HG02610 (cell line): Measurements from ENCODE around the gene BARHL1.

Experiments used
- ATAC-seq: cut with Tn5 transposase; IDR thresholded peaks from one replicate; pipeline ENCODE4 v1.9.1; 2021; ENCODE audit warnings: mild to moderate bottlenecking, moderate library complexity; ENCODE audit not compliant: unreplicated experiment

BARHL1 gene

DNA sequence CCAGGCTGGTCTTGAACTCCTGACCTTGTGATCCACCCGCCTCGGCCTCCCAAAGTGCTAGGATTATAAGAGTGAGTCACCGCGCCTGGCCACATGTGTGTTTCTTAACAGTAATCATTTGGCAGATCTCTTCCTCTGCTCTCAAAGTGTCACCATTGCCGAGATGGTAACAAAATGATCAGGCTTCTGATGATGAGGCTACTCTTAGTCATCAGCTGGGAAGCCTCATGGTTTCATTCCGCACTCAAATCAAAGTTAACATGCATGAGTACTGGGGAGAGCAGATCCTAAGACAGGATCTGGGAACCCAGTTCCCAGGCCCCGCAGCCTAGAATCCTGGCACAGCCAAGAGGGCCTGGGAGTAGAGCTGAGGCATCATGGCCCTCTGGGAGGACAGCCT lies 27.4 kb downstream of the BARHL1 start:
- ATAC-seq: no peak

DNA sequence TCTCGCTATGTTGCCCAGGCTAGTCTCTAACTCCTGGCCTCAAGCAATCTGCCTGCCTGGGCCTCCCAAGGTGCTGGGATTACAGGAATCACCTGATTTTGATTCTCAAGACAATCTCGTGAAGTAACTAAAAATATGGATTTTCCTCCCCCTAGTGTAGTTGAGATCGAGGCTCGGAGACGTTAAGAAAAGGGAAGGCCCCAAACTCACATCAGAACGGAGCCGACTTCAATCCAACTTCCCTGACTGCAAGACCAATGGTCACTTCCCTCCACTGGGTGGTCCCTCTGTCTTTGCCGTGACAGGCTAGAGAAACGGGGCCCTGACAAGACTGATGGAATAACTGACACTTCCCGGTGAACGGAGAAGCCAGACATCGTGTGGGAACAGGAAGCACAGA lies 28.3 kb downstream of the BARHL1 start:
- ATAC-seq: no peak

DNA sequence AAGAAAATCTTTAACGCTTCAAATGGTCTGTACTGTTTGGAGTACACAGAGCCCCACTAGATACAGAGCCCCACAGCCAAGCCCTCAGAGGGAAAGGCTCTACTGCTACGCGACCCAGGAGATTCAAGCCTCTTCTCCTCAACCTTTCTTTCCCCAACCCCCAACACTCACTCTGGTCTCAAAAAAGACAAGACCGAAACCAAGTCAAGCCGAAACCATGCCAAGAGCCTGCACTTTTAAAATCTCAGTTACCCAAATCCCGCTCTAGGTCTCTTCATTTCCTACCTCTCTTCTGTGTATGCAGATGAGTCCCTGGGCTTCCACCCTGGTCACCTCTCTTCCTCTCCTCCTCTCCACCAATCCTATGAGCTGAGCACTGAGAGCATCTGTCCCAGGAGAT lies 31.9 kb downstream of the BARHL1 start:
- ATAC-seq: no peak

DNA sequence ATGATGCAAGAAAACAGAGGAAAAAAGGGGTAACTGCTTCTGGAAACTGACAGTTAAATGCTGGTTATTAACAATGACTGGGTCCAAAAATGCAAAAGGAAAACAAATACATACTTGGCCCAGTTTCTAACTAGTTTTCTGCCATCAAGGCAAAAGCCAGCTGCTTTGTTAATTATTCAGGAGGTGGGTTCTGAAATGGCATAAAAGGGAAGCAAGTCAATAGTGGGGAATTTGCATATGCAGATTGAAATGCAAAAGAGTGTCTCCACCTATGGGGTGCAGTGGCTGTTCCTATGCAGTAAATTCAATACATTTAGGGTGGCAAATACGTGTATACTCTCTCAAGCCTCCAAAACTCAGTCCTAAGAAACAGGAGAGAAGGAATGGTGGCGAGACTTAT lies 33.4 kb downstream of the BARHL1 start:
- ATAC-seq: no peak

DNA sequence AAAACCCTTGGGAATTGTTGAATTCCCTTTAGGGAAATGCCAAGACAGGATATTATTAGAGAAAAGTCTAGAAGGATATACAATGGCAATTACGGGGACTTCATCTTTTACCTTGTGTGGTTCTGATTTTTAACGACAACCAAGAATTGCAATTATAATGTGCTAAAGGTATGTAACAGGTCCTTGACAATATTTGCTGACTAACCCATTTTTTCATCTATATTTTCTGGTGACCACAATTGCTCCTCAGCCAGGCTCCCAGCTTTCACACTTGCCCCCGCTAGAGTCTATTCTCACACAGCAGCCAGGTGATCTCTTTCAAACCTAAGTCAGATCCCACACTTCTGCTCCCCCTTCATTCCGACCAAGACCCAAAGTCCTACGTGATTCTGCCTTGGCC lies 34.3 kb downstream of the BARHL1 start:
- ATAC-seq: no peak

DNA sequence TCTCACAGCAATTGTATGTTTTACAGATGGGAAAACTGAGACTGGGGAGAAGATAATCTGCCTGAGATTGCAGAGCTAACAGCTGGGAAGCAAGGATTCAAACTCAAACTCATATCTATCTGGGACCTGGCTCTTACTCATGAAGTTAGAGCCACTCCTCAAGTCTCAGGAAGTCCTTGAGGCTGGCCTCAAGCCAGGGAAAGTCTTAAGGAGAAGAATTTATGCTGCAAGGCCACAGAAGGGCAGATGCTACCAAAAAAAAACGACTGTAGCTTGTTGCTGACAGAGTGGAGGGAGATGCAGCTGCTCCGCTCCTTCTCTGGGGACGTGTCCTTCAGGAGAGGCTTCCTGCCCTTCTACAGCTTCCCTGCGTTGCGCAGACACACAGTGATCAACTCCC lies 39.8 kb downstream of the BARHL1 start:
- ATAC-seq: no peak

DNA sequence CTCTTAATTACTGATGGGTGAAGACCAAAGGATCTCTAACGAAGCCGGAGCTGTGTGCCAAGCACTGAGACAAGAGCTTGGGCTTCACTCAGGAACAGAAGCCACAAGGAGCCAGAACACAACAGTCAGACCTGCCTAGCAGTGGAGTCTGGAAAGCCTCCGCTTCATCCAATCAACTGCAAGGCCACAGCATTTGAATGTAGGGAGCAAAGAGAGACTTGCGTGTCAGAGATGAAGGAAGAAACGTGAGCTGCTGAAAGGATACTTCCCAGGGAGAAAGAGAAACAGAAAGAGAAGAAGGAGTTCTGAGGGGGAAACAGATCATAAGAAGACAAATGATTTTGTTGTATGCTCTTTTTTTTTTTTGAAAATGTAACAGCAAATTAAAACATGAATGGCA lies 43.9 kb downstream of the BARHL1 start:
- no peak for ATAC-seq

DNA sequence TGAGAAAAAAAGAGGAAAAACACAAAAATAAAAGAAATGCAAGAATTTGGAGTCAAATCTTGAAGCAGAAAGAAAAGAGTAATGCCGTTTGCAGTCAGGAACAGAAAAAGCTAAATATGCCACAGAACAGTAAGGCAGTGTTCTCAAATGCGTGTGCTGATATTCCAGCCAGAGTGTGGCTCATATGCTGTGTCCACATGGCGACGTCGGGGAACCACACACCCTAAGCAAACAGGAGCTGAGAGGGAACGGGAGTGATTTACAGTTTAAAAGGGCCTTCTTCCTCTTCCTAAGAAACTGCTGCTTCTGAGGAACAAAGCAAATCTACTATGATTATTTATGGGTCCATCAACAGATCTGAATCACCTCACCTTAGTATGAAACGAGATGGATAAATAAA lies 44.7 kb downstream of the BARHL1 start:
- ATAC-seq: no peak

DNA sequence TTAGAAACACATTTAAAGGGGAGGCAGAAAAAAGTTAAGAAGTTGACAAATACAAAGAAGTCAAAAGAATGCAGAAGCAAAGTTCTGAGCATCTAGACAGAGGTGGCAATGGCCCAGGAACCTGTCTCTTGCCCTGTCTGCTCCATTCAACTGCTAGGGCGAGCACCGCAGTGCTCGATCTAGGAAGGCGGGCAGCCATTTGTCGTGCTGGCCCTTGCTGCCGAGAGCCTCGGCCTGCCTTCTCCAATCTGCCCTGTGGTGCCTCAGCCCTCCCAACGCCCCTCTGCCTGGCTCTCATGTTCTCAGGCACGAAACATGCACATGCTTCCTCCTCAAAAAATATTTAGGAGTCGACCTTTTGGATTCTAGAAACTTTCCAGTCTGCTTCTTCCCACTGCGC lies 45.2 kb downstream of the BARHL1 start:
- ATAC-seq: no peak

DNA sequence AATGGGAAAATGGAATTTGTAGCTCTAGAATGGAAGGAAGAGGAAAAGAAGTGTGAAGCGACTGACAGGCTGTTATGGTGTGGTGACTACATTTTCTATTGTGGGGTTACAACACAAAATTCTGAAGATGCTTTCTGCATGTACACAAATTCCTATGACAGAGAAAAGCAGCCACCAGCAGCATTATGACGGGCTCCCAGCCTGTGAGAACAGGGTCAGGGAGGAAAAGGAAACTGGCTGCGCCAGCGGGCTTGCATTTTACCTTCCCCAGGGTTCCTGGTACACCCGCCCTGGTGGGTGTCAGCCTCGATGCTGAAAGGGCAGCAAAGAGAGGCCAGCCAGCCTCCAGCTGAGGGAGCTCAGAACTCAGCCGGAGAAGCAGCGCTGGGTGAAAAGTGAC lies 46.3 kb downstream of the BARHL1 start:
- no peak for ATAC-seq

DNA sequence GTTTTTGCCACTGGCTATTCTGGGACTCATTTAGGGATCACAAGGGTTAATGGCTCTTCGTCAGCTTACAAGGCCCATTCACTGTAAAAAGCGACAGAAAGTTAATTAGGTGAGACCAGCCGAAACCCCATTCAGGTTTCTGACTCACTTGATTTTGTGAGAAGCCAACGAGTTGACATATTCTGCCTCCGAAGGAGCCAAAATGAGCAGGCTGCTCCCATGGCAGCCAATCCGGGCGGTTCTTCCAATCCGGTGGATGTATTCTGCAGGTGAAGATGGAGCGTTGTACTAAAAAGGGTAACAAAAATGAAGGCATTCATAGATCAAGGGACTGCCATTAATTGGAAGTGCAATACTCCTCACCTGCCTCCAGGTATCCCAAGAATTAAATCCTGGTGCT lies 47.7 kb downstream of the BARHL1 start:
- ATAC-seq: no peak

DNA sequence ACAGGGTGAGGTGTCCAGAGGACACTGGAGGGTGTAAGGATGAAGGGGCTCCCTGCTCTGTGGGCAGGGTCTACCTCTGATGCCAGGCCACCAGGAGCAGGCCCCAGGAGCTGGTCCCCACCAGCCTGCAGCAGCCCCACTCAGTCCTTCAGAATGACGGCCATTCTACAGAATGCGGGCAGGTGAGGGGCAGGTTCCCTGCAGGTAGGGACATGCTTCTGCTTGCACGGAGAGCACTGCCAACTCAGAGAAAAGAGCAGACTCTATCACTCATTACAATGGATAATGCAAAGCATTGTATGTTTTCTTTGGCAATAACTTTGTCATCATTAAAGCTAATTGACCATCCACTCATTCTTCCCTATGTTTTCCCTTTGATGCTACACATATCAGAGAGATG lies 48.4 kb downstream of the BARHL1 start:
- no peak for ATAC-seq

DNA sequence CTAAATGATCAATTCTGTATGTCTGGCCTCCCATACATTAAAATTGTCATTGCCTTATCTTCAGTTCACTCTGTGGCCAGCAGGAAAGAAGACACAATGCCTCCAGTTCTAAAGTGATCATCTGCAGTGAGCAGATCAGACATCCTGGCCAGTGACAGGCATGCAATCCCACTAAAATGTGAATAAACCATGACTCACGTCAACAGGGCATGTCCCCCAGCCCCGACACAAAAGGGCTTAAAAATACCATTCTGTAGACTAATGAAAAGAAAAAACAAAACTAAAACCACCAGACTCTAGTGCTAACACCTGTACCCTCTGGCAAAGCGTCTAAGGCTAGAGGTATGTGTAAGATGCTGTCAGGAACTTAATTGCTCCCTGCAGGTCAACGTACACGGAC lies 48.9 kb downstream of the BARHL1 start:
- no peak for ATAC-seq

DNA sequence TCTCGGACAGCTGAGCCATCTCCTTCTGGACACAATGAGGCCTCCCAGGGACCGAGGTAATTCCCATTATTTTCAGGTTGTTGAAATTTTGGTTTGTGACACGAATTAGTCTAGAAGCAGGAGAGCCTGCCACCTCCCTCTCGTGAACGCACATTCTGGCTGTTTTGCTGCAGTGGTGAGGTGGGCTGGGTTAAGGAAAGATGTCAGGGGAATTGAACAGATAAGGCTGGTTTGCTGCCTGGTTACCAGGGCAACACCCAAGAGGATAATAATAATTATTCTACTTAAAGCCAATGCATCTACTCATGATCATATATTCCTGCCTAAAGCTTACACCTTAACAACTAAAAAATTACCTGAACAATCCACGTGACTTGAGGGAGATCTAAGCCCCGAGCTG lies 49.3 kb downstream of the BARHL1 start:
- no peak for ATAC-seq

DNA sequence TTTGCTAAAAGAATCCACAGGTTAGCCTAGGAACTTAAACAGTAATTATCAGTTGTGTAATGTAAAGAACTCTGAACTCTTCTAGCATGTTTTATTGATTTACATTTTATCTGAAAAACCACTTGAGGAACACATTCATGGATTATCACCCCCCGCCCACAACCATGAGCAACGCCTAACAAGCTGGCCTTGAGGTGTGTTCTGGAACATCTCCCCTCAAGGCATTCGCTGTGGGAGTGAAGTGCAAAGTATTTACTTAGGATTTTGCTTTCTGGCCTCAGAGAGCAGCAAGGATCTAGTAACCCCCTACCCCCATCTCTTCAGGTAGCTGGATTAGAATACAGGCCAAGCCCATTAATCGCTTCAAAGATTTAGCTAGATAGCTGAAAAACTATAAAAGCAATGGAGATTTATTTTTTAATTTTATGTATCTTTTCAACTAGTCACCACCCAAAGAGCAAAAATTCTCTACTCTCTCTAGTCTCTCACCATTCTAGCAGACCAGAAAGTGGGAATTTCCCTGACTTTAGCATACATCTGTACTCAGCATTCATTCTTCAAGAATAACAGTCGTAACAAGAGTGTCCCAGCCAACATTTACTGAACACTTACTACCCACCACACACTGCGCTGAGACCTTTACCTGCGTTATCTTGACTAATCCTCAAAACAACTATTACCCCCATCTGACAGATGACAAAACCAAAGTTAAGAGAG lies 50.2 kb downstream of the BARHL1 start:
- ATAC-seq: no peak

DNA sequence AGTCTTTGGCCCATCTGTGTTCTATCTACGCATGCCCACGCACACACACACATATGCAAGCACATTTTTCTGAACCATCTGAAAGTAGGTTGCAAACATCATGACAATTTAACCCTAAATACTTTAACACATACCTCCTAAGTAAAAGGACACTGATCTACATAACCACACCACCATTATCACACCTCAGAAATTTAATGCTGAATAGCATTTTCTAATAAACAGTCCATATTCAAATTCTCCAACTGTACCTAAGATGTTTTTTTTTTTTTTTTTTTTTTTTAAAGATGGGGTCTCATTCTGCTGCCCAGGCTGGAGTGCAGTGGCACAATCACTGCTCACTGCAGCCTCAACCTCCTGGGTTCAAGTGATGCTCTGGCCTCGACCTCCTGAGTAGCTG lies 51.9 kb downstream of the BARHL1 start:
- ATAC-seq: no peak

DNA sequence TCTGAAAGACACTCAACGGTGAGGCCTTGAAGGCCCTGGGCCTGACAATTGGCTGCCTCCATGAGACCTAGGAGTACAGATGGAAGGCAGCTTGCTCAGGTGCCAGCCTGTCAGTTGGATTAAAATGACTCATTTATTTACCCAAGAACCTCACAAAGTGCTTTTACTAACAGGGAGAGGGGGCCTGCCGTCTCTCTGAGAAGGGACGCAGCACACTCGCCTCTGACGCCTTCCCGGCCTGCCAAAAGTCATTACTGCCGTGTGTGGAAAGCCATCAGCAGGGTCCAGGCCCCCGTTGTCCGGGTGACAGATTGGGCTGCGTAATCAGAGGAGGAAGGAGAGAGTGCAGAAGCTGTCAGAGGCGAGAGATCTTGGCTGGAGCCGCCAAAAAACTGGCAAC lies 54.9 kb downstream of the BARHL1 start:
- no peak for ATAC-seq

DNA sequence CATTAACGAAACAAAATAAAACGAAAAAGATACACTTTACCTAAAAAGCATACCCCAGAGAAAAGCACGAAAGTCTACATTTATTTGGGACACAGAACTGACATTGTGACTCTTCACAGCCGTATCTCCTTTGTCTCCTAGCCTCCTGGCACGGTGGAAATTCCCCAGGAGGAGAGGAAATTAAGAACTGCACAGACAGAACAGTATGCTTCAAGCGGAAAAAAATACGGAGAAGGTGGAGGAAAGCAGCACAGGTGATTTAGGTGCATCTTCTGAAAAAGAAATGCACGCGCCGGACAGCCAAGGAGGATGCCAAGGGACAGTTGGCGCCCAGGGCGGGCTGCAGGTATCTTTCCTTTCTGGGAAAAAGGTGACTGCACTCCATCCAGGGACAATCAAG lies 55.4 kb downstream of the BARHL1 start:
- no peak for ATAC-seq

DNA sequence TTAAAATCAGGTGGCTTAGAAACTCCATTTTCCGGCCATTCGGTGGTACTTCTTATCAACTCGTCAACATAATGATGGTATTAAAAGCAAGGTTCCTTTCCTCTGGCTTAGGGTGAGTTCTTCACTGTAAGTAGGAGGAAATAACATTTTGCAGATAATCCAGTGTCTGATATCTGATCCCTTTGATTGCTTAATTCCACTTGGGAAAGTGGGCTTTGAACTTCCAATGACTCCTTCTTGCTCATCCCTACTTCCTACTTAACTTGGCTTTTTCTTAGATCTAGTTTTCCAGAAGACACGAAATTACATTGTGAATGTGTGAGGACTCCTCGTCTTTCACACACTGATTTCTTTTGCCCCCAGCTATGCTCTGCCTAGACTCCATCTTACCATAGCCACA lies 55.8 kb downstream of the BARHL1 start:
- ATAC-seq: no peak

DNA sequence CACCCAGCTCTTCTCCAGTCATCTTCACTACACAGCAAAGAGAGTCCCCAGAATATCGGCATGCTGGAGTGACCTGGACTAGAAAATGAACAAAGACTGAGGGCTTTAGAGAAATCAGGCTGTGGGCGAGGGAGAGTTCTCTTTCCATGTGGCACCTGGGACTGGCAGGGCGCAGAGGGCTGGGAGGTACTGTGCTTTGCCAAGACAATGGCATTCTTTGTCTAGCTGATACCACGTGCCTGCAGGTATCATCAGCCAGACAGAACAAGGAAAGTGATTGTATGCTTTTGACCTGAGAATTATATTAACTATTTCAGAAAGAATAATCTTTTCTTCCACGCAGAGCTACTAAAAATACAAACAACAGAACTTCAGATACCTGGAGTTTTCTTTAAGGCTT lies 56.9 kb downstream of the BARHL1 start:
- no peak for ATAC-seq
